Spleen (tissue), 7 donors: ENCODE data around the gene ERC2.

ENCODE experiments used
- CTCF ChIP-seq, 11 experiments: fragments of 200-600 bp in 7 of 11; fragments of 450-650 bp in 4 of 11; sonication (generic) in 4 of 11; IDR thresholded peaks in 8 of 11; conservative IDR thresholded peaks in 3 of 11; 1 replicate in 7 of 11; 2 replicates in 4 of 11; pipeline versions ENCODE4 v1.4.0 to v1.8.0; 2016 to 2021; ENCODE audit warnings: antibody characterized with exemption in 11 of 11, inconsistent platforms in 4 of 11, mild to moderate bottlenecking in 1 of 11
- POLR2A ChIP-seq, 3 donors: fragments of 450-650 bp; IDR thresholded peaks; one replicate each; pipeline ENCODE4 v1.5.1; 2017; ENCODE audit warnings: antibody characterized with exemption in 3 of 3, mild to moderate bottlenecking in 1 of 3
- POLR2AphosphoS5 ChIP-seq, 3 donors: sonication (generic); formaldehyde crosslinking; IDR thresholded peaks; one replicate each; pipeline ENCODE4 v1.5.1; 2017; ENCODE audit warnings: antibody characterized with exemption in 3 of 3
- donor health status: DM: no; HTN: no; CAD: no; lungs with moderate emphysema.
- donor health status: DM: no; HTN: no; CAD: no.
- donor health status: DM: no; HTN: no; CAD: no.

- no peak for TF ChIP-seq POLR2AphosphoS5 (IDR thresholded peaks at IDR 0.05)
- no peak for TF ChIP-seq CTCF (IDR thresholded peaks at IDR 0.05 in 8 of 11, conservative IDR thresholded peaks at IDR 0.05 in 3 of 11)
- TF ChIP-seq POLR2A (IDR thresholded peaks at IDR 0.05) = no peak
These were observed 282.4 kb downstream of the ERC2 start for GRCh38 chr3:56185827-56186226.
